ENCODE data around the gene GPRC5A. TPM values are rescaled to one million over a fixed set of nuclear protein-coding genes. Genes with fewer than 3 reads are reported as not detected.

GPRC5A gene
- total RNA-seq, 2 donors from 2014 or later: 0.32 to 0.60 TPM

DNA sequence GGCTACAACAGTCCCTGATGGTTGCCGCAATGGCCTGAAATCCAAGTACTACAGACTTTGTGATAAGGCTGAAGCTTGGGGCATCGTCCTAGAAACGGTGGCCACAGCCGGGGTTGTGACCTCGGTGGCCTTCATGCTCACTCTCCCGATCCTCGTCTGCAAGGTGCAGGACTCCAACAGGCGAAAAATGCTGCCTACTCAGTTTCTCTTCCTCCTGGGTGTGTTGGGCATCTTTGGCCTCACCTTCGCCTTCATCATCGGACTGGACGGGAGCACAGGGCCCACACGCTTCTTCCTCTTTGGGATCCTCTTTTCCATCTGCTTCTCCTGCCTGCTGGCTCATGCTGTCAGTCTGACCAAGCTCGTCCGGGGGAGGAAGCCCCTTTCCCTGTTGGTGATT lies 16.9 kb downstream of the GPRC5A start:
- no peak for DNase-seq
- Mint-ChIP-seq H3K4me1 (ENCODE audit: low read depth) (peaks cover 30% of the 10 kb centered on the region), H3K9me3 (no peaks in the 10 kb centered on the region), H3K36me3 (ENCODE audit: insufficient read depth in 2 of 2) (no peaks in the 10 kb centered on the region), H3K4me3 (no peak overlapping the region), H3K27ac (no peak overlapping the region), H3K27me3 (ENCODE audit: low read depth) (peaks cover 16% of the 10 kb centered on the region)
- no peak for ATAC-seq (replicated peaks in 1 of 2)

DNA sequence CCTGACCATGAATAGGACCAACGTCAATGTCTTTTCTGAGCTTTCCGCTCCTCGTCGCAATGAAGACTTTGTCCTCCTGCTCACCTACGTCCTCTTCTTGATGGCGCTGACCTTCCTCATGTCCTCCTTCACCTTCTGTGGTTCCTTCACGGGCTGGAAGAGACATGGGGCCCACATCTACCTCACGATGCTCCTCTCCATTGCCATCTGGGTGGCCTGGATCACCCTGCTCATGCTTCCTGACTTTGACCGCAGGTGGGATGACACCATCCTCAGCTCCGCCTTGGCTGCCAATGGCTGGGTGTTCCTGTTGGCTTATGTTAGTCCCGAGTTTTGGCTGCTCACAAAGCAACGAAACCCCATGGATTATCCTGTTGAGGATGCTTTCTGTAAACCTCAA lies 17.3 kb downstream of the GPRC5A start:
- ATAC-seq (replicated peaks in 1 of 2) (no peak), DNase-seq (no peak)
- no peaks in the 10 kb centered on the region for H3K36me3 Mint-ChIP-seq (ENCODE audit: insufficient read depth in 2 of 2)
- no peak overlapping the region for H3K4me3 Mint-ChIP-seq
- no peak overlapping the region for H3K27ac Mint-ChIP-seq
- H3K4me1 Mint-ChIP-seq (ENCODE audit: low read depth): peaks cover 30% of the 10 kb centered on the region
- H3K9me3 Mint-ChIP-seq: no peaks in the 10 kb centered on the region
- peaks cover 16% of the 10 kb centered on the region for H3K27me3 Mint-ChIP-seq (ENCODE audit: low read depth)

DNA sequence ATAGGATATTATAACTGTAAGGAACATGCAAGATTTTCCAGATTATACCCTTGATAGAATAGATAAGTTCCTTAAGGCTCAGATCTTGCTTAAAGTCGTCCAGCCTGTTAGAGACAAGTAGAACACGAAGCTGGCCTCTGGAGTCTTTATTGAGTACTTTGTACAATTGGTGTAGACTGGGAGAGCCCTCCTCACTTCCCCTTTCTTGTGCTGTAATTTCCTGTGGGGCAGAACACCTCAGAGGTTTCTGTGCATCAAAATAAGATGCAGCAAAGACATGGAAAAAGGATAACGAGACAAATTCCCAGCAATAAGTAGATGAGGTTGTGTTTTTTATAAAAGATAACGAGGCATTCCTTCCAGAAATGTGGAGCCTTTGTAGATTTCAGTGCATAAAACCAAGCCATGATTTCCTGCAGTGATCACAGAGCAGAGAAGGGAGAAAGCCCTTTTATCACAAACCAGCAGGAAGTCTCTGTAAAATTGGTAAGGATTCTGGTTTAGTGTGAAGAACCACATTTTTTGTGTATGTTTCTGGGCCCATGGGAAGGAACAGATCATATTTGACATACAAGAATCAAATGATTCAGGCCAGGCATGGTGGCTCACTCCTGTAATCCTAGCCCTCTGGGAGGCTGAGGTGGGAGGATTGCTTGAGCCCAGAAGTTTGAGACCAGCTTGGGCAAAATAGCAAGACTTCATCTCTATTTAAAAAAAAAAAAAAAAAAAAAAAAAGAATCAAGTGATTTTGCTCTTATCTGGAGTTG lies 18.0 kb downstream of the GPRC5A start:
- Mint-ChIP-seq H3K27me3 (ENCODE audit: low read depth) (peaks cover 16% of the 10 kb centered on the region), H3K36me3 (ENCODE audit: insufficient read depth in 2 of 2) (no peaks in the 10 kb centered on the region), H3K9me3 (no peaks in the 10 kb centered on the region), H3K27ac (no peak overlapping the region), H3K4me1 (ENCODE audit: low read depth) (peaks cover 30% of the 10 kb centered on the region), H3K4me3 (no peak overlapping the region)
- no peak for ATAC-seq (replicated peaks in 1 of 2)
- no peak for DNase-seq

DNA sequence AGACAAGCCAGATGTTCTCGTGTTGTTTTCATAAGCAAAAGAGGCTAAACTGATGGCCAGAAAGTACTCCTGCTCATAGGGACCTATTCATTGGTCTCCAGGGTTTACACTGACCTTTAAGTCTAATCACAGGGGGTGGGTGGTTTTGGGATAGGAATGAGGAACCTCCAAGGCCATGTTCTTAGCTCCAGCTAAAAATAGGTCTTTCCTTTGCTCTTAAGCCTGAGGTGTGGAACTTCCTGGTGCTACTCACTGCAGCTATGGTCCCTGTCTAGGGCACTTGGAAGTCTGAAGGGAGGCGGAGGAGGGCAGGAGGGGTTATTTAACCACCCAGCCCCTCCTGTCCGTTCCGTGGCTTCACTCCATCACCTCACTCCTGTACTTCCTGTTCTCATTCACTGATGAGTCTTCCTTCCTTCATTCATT lies 18.6 kb downstream of the GPRC5A start:
- H3K36me3 Mint-ChIP-seq (ENCODE audit: insufficient read depth in 2 of 2): no peaks in the 10 kb centered on the region

DNA sequence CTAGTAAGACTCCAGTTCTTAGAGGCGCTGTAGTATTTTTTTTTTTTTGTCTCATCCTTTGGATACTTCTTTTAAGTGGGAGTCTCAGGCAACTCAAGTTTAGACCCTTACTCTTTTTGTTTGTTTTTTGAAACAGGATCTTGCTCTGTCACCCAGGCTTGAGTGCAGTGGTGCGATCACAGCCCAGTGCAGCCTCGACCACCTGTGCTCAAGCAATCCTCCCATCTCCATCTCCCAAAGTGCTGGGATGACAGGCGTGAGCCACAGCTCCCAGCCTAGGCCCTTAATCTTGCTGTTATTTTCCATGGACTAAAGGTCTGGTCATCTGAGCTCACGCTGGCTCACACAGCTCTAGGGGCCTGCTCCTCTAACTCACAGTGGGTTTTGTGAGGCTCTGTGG lies 21.3 kb downstream of the GPRC5A start:
- peaks cover 18% of the 10 kb centered on the region for H3K27me3 Mint-ChIP-seq (ENCODE audit: low read depth)
- no peak overlapping the region for H3K4me3 Mint-ChIP-seq
- H3K36me3 Mint-ChIP-seq (ENCODE audit: insufficient read depth in 2 of 2): no peaks in the 10 kb centered on the region
- no peaks in the 10 kb centered on the region for H3K9me3 Mint-ChIP-seq
- H3K4me1 Mint-ChIP-seq (ENCODE audit: low read depth): peaks cover 42% of the 10 kb centered on the region
- H3K27ac Mint-ChIP-seq: no peak overlapping the region
- DNase-seq (no peak), ATAC-seq (replicated peaks in 1 of 2) (no peak)

More for the DNA sequence above, 18.6 kb downstream of the GPRC5A start:
- Mint-ChIP-seq H3K27me3 (ENCODE audit: low read depth) (peaks cover 16% of the 10 kb centered on the region), H3K27ac (no peak overlapping the region), H3K9me3 (no peaks in the 10 kb centered on the region), H3K4me1 (ENCODE audit: low read depth) (peaks cover 30% of the 10 kb centered on the region), H3K4me3 (no peak overlapping the region)
- no peak for ATAC-seq (replicated peaks in 1 of 2)
- DNase-seq: no peak

DNA sequence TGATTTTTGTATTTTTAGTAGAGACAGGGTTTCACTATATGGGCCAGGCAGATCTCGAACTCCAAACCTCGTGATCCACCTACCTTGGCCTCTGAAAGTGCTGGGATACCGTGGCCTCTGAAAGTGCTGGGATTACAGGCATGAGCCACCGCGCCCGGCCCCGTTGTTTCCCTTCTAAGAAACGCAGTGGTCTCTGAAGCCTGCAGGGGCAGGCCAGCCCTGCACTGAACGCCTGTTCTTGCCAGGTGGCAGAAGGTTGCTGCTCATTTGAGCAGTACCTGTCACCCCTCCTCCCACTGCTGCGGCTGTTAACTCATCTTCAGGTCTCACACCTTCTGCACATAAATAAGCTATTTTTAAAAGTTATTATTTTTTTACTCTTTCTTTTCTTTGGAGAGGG lies 24.3 kb downstream of the GPRC5A start:
- no peak for DNase-seq
- peaks cover 23% of the 10 kb centered on the region for H3K4me1 Mint-ChIP-seq (ENCODE audit: low read depth)
- H3K4me3 Mint-ChIP-seq: no peak overlapping the region
- H3K27me3 Mint-ChIP-seq (ENCODE audit: low read depth): peaks cover 18% of the 10 kb centered on the region
- H3K27ac Mint-ChIP-seq: no peak overlapping the region
- ATAC-seq (replicated peaks in 1 of 2): peak in 1 of 2 donors; percentile 8
- H3K9me3 Mint-ChIP-seq: no peaks in the 10 kb centered on the region
- no peaks in the 10 kb centered on the region for H3K36me3 Mint-ChIP-seq (ENCODE audit: insufficient read depth in 2 of 2)

DNA sequence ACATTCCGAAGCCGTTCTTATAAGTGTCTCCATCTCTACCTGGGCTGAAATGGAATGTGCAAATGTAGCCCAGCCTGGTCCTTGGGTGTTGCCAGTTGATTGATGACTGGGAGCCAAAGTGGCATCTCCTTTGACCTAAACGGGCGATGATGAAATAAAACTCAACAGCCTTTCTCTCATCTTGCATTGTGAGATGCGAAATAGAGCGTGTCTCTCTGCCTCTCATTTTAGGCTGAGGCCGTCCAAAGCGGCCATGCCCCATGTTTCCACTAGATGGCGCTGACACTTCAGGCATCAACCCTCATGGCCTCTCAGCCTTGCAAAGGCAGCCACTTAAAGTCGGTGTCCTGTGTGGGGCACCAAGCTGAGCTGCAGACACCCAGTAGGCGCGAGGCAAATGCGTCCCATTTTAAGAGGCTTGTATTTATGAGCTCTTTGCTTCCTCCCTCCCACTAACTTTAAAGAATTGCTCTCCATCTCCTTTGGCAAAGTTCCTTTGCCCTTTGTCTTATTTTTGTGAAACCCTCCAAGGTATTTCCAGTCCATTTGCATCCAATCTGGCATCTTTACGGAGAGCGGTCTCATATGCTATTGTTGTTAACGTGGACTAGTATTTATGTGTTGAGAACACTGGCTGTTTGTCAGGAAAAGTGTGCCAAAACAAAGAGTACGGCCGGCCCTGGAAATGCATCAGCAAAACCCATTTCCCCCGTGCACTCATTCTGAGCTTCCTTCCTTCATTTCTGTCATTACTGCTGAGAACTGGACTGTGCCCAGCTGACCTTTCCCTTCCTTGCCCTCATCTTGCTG lies 25.0 kb downstream of the GPRC5A start:
- no peaks in the 10 kb centered on the region for H3K36me3 Mint-ChIP-seq (ENCODE audit: insufficient read depth in 2 of 2)
- H3K27me3 Mint-ChIP-seq (ENCODE audit: low read depth): peaks cover 18% of the 10 kb centered on the region
- H3K27ac Mint-ChIP-seq: no peak overlapping the region
- peaks cover 17% of the 10 kb centered on the region for H3K4me1 Mint-ChIP-seq (ENCODE audit: low read depth)
- no peaks in the 10 kb centered on the region for H3K9me3 Mint-ChIP-seq
- DNase-seq (peak; percentile 82 to 87), ATAC-seq (replicated peaks in 1 of 2) (peak; percentile 98 to 100)
- H3K4me3 Mint-ChIP-seq: peak overlapping the region in 1 of 2 donors; percentile 41

DNA sequence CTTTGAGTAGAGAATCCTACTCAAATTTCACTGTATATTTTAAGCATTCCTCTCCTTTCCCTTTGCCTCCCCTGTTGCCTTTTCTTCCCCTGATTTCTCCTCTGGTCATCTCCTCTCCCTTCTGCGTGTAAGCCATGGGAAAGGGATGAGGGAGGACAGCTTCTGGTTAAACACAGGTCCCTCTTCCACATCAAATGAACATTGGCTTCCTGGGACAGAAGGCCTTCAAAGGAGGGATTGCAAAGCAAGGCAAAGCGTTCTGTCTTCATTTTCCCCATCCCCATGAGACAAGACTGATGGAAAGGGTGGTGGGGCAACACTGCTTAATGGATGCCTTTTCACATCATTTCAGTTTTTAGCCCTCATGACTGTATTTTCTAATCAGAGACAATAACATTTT lies 26.2 kb downstream of the GPRC5A start:
- Mint-ChIP-seq H3K36me3 (ENCODE audit: insufficient read depth in 2 of 2) (no peaks in the 10 kb centered on the region), H3K27me3 (ENCODE audit: low read depth) (peaks cover 18% of the 10 kb centered on the region), H3K9me3 (no peaks in the 10 kb centered on the region)

DNA sequence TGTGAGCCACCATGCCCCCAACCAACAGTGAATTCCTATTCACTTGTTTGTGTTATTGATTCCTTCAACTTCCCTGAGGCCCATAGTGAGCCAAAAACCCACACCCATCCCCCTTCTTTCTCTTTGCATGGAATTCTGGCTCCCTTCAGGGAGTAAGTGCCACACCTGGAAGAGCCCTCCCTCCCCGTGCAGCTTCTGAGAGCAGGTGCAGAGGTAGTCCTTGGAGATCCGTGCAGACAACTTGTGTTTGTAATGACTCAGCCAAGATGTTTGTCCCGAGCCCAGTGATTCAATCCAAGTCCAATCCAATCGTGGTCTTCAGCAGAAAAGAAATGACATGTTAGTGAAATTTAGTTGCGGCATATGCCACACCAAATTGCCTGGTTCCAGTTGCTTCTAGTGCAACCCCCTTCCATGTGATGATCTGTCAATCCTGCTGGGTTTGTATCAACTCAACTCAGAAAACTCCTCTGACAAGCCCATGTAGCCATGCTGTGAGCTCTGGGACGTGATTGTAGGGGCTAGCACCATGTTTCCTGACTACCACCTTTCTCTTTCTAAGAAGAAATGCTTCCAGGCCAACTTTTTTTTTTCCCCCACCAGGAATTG lies 27.5 kb downstream of the GPRC5A start:
- no peak overlapping the region for H3K27ac Mint-ChIP-seq
- no peak overlapping the region for H3K4me3 Mint-ChIP-seq
- peaks cover 12% of the 10 kb centered on the region for H3K4me1 Mint-ChIP-seq (ENCODE audit: low read depth)
- no peak for DNase-seq
- no peak for ATAC-seq (replicated peaks in 1 of 2)
- no peaks in the 10 kb centered on the region for H3K9me3 Mint-ChIP-seq
- H3K27me3 Mint-ChIP-seq (ENCODE audit: low read depth): peaks cover 18% of the 10 kb centered on the region
- H3K36me3 Mint-ChIP-seq (ENCODE audit: insufficient read depth in 2 of 2): no peaks in the 10 kb centered on the region

More for the DNA sequence above, 26.2 kb downstream of the GPRC5A start:
- H3K4me3 Mint-ChIP-seq: no peak overlapping the region
- peaks cover 12% of the 10 kb centered on the region for H3K4me1 Mint-ChIP-seq (ENCODE audit: low read depth)
- H3K27ac Mint-ChIP-seq: no peak overlapping the region
- DNase-seq (no peak), ATAC-seq (replicated peaks in 1 of 2) (no peak)

DNA sequence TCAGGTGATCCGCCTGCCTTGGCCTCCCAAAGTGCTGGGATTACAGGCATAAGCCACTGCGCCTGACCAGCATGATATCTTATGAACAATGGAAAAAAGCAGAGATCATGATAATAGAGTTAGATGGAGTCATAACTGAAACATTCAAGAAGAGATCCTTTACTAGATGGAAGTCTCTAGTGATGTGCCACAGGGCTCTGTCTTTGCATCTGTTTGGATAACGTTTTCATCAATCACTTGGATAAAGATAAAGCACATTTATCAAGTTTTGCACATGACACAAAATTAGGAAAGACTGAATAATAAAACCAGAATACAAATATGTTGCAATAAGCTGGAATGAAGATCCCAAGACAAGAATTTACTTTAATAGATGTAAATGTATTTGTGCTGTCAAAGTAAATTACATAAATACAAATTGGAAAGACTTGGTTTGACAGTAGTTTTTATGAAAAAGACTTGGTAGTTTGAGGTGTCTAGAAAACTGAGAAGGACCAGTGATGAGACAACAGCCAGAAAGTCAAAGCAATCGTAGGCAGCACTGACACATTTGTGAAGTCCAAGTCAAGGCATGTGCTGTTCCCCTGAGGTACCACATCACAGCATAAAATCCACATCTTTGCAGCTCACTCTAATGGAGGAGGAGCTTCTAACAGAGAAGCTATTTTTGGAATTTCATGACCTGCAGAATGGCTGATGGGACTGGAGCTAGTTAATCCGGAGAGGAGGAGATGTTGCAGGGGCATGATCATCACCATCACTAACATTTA lies 28.5 kb downstream of the GPRC5A start:
- H3K27me3 Mint-ChIP-seq (ENCODE audit: low read depth): peaks cover 18% of the 10 kb centered on the region
- no peak overlapping the region for H3K4me3 Mint-ChIP-seq
- no peak overlapping the region for H3K27ac Mint-ChIP-seq
- H3K36me3 Mint-ChIP-seq (ENCODE audit: insufficient read depth in 2 of 2): no peaks in the 10 kb centered on the region
- H3K9me3 Mint-ChIP-seq: no peaks in the 10 kb centered on the region
- DNase-seq: no peak
- peaks cover 12% of the 10 kb centered on the region for H3K4me1 Mint-ChIP-seq (ENCODE audit: low read depth)
- no peak for ATAC-seq (replicated peaks in 1 of 2)

DNA sequence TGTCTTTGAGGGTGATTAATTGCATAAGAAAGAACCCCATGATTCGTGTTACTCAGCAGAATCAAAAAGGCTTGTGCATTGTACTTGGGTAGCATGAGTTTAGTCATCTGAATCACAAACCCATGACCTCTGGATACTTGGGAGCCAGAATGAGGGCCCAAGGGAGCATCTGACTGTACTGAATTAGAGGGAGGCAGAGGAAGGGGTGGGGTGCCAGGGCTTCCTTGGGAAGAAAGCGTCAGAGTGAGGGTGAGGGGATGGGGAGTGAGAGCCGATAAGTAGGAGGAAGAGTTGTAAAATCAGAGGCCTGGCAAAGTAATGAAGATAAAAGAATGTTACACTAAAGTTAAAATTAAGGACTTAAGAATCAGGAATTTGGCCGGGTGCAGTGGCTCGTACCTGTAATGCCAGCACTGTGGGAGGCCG lies 30.8 kb downstream of the GPRC5A start:
- Mint-ChIP-seq H3K27ac (no peak overlapping the region), H3K9me3 (no peaks in the 10 kb centered on the region), H3K27me3 (ENCODE audit: low read depth) (peaks cover 5% of the 10 kb centered on the region), H3K36me3 (ENCODE audit: insufficient read depth in 2 of 2) (no peaks in the 10 kb centered on the region), H3K4me1 (ENCODE audit: low read depth) (no peaks in the 10 kb centered on the region), H3K4me3 (no peak overlapping the region)
- no peak for DNase-seq
- ATAC-seq (replicated peaks in 1 of 2): no peak

DNA sequence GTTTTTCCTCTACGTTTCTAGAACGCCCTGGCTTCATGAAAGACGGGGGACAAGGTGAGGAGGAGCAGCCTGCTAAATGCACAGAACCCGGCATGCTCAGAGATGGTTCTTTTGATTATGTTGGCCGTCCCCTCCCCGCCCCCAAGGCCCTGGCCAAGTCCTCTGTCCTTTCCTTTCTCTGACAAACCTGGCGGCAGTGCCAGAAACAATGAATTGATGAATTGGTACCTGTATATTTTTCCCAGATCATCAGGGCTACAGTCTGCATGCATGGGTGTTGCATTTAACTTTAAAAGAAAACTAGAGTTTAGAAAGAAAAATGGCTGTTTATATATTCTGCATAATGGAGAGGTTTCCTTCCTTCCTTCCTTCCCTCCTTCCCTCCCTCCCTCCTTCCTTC lies 31.6 kb downstream of the GPRC5A start:
- Mint-ChIP-seq H3K27me3 (ENCODE audit: low read depth) (no peaks in the 10 kb centered on the region), H3K4me3 (no peak overlapping the region), H3K36me3 (ENCODE audit: insufficient read depth in 2 of 2) (no peaks in the 10 kb centered on the region), H3K4me1 (ENCODE audit: low read depth) (no peaks in the 10 kb centered on the region), H3K27ac (no peak overlapping the region), H3K9me3 (no peaks in the 10 kb centered on the region)
- ATAC-seq (replicated peaks in 1 of 2) (no peak), DNase-seq (no peak)

DNA sequence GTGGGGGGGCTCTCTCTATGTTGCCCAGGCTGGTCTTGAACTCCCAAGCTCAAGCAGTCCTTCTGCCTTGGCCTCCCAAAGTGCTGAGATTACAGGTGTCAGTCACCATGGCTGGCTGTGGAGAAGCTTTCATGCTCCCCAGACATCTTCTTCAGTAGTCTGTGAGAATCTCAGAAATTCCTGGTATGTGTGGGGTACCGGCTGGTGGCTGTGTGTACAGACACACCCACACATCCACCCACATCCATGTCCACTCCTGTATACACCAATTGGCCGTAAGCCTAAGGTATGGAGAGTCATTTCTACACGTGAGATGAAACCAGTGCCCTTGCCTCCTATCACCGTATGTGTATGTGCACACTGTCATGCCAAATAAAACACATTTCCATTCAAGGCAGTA lies 32.8 kb downstream of the GPRC5A start:
- no peaks in the 10 kb centered on the region for H3K36me3 Mint-ChIP-seq (ENCODE audit: insufficient read depth in 2 of 2)
- H3K27ac Mint-ChIP-seq: no peak overlapping the region
- no peaks in the 10 kb centered on the region for H3K27me3 Mint-ChIP-seq (ENCODE audit: low read depth)

More for the DNA sequence above, 32.8 kb downstream of the GPRC5A start:
- Mint-ChIP-seq H3K4me1 (ENCODE audit: low read depth) (no peaks in the 10 kb centered on the region), H3K4me3 (no peak overlapping the region), H3K9me3 (no peaks in the 10 kb centered on the region)
- ATAC-seq (replicated peaks in 1 of 2) (no peak), DNase-seq (no peak)

All from activated T-cell treated with anti-CD3 and anti-CD28 coated beads, Interleukin-2, amount 50 U/mL, for 72 hours (primary cell).